Liver (tissue), 3 donors: Measurements from ENCODE around the gene RALY.

Source experiments
- CTCF ChIP-seq: fragments of 150-350 bp; IDR thresholded peaks from 2 replicates; pipeline ENCODE4 v1.5.1; 2017; ENCODE audit warnings: improper control_type of control experiment, low read depth, low read length; ENCODE audit not compliant: missing input control
- JUND ChIP-seq, 2 donors: IDR thresholded peaks; 2 replicates each; pipeline ENCODE4 v1.6.1; 2016; ENCODE audit warnings: antibody characterized with exemption in 2 of 2
- REST ChIP-seq: IDR thresholded peaks from 2 replicates; pipeline ENCODE4 v1.6.1; 2016; ENCODE audit warnings: antibody characterized with exemption, mild to moderate bottlenecking
- TAF1 ChIP-seq: conservative IDR thresholded peaks from 2 replicates; pipeline ENCODE4 v1.6.1; 2016; ENCODE audit warnings: antibody characterized with exemption, mild to moderate bottlenecking
- ZBTB33 ChIP-seq: IDR thresholded peaks from 2 replicates; pipeline ENCODE4 v1.6.1; 2016; ENCODE audit warnings: antibody characterized with exemption
- TF ChIP-seq, protein P1 (sequence below): IDR thresholded peaks from 2 replicates; pipeline ENCODE4 v1.6.1; 2016; ENCODE audit warnings: antibody characterized with exemption
- donor health status: healthy.
- donor health status: healthy.

DNA sequence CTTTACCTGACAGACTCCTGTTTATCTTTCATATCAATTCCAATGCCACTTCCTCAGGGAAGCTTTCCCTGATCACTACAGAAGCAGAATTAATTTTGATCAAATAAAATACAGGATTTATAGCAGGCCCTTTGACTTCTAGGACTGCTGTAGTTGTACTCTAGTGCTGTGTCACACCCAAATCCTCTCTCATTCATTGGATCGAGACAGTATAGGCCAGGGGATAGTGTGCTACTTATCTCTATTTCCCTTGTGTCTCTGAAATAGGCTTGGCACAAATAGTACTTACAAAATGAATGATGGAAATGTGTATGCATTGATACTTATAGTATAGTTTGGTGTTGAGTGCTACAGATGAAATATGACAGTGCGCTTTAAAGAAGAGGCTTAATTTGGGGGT, 19.8 kb downstream of the RALY start:
- no peak for TF ChIP-seq CTCF
- no peak for TF ChIP-seq REST
- no peak for TF ChIP-seq TAF1
- TF ChIP-seq, protein P1, sequence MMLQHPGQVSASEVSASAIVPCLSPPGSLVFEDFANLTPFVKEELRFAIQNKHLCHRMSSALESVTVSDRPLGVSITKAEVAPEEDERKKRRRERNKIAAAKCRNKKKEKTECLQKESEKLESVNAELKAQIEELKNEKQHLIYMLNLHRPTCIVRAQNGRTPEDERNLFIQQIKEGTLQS = no peak
- TF ChIP-seq JUND (IDR thresholded peaks at IDR 0.05) = no peak
- no peak for TF ChIP-seq ZBTB33
